HCT116 (cell line): ENCODE results near the gene CARS1. TPM values are rescaled to one million over a fixed set of nuclear protein-coding genes. Genes with fewer than 3 reads are reported as not detected.

Experiments used
- ATAC-seq: fragments of 200-7000 bp; cut with Tn5 transposase; 2 replicates; pipeline ENCODE4 v1.9.1; 2020; ENCODE audit warnings: mild to moderate bottlenecking, moderate library complexity
- BruUV-seq: library from RNA; stranded (reverse); fragments of 400-500 nt; replicated peaks from 2 replicates; lab custom pipeline; 2021; lab: Mats Ljungman, UMichigan
- CTCF ChIA-PET: fragments of 300-600 bp; sonication (Branson Sonifier 250); formaldehyde crosslinking; loops from one replicate; lab custom pipeline; 2021; ENCODE audit warnings: antibody characterized with exemption; lab: Charles Lee
- POLR2A ChIA-PET: fragments of 300-600, 350-600 bp; sonication (Branson Sonifier 250); formaldehyde crosslinking; loops from one replicate; lab custom pipeline; 2021; ENCODE audit warnings: antibody characterized with exemption; lab: Charles Lee
- RAD21 ChIA-PET, 2 experiments: fragments of 300-600 bp; sonication (Branson Sonifier 250); formaldehyde crosslinking; loops; one replicate each; lab custom pipeline; 2023; ENCODE audit warnings: low total read pairs in 2 of 2; ENCODE audit not compliant: uncharacterized antibody in 2 of 2, unreplicated experiment in 2 of 2, low non-redundant PET in 1 of 2; lab: Charles Lee
- DNase-seq: peaks from one replicate; pipeline ENCODE4 v3.0.0-alpha.2; 2010; ENCODE audit warnings: low read depth, low spot score
- H2AFZ ChIP-seq: fragments of 200-600 bp; shearing (Covaris generic), sonication (generic); 2 replicates; pipeline ENCODE4 v1.6.1; 2017; ENCODE audit warnings: low read depth, mixed run types, mixed read lengths, antibody characterized with exemption, low read length; ENCODE audit not compliant: poor library complexity, severe bottlenecking
- H3K27ac ChIP-seq: 2 replicates; pipeline ENCODE4 v1.5.1; 2012; ENCODE audit warnings: low read depth, low read length
- H3K27me3 ChIP-seq: fragments of 200-600 bp; sonication (generic); 2 replicates; pipeline ENCODE4 v1.6.1; 2016; ENCODE audit warnings: mixed run types, low read length, mixed read lengths; ENCODE audit not compliant: insufficient read depth
- H3K36me3 ChIP-seq, 2 experiments: fragments of 200-500 bp in 1 of 2; fragments of 200-600 bp in 1 of 2; sonication (Bioruptor generic) in 1 of 2; sonication (generic) in 1 of 2; 2 replicates each; pipeline versions ENCODE4 v1.5.1 to v1.6.1; 2014 to 2016; ENCODE audit warnings: low read length in 2 of 2, inconsistent platforms in 1 of 2, mixed read lengths in 1 of 2, mixed run types in 1 of 2; ENCODE audit not compliant: insufficient read depth in 2 of 2, control insufficient read depth in 1 of 2
- H3K4me1 ChIP-seq, 2 experiments: fragments of 200-600 bp in 1 of 2; sonication (generic) in 1 of 2; 2 replicates each; pipeline versions ENCODE4 v1.5.1 to v1.6.1; 2012 to 2017; ENCODE audit warnings: low read length in 2 of 2, inconsistent platforms in 1 of 2, mild to moderate bottlenecking in 1 of 2, mixed read lengths in 1 of 2, mixed run types in 1 of 2, moderate library complexity in 1 of 2; ENCODE audit not compliant: insufficient read depth in 2 of 2, control insufficient read depth in 1 of 2
- H3K4me2 ChIP-seq: fragments of 200-600 bp; sonication (generic); 2 replicates; pipeline ENCODE4 v1.6.1; 2017; ENCODE audit warnings: mixed run types, low read length, mixed read lengths
- H3K4me3 ChIP-seq, 2 experiments: fragments of 200-600 bp in 1 of 2; sonication (generic) in 1 of 2; replicated peaks in 1 of 2; 2 replicates each; pipeline ENCODE4 v1.5.1; 2011 to 2016; ENCODE audit warnings: low read length in 2 of 2, control low read depth in 1 of 2, low read depth in 1 of 2, mild to moderate bottlenecking in 1 of 2, mixed read lengths in 1 of 2, mixed run types in 1 of 2
- H3K79me2 ChIP-seq: fragments of 200-600 bp; sonication (generic); 2 replicates; pipeline ENCODE4 v1.6.1; 2017; ENCODE audit warnings: mild to moderate bottlenecking, mixed run types, low read length, moderate library complexity, mixed read lengths; ENCODE audit not compliant: insufficient read depth
- H3K9ac ChIP-seq: fragments of 200-600 bp; sonication (generic); 2 replicates; pipeline ENCODE4 v1.6.1; 2016; ENCODE audit warnings: low read length, mixed read lengths
- H3K9me2 ChIP-seq: fragments of 200-600 bp; sonication (generic), shearing (Covaris generic); 2 replicates; pipeline ENCODE4 v1.6.1; 2017; ENCODE audit warnings: mixed run types, mild to moderate bottlenecking, moderate library complexity; ENCODE audit not compliant: insufficient read depth
- H3K9me3 ChIP-seq, 2 experiments: fragments of 200-500 bp in 1 of 2; fragments of 200-600 bp in 1 of 2; sonication (Bioruptor generic) in 1 of 2; sonication (generic) in 1 of 2; 2 replicates each; pipeline ENCODE4 v1.6.1; 2014 to 2017; ENCODE audit warnings: low read length in 2 of 2, mixed read lengths in 2 of 2, inconsistent platforms in 1 of 2, low read depth in 1 of 2, mild to moderate bottlenecking in 1 of 2, mixed run types in 1 of 2, moderate library complexity in 1 of 2; ENCODE audit not compliant: control insufficient read depth in 1 of 2, insufficient read depth in 1 of 2
- H4K20me1 ChIP-seq: fragments of 200-600 bp; sonication (generic), shearing (Covaris generic); 2 replicates; pipeline ENCODE4 v1.6.1; 2017; ENCODE audit warnings: mixed run types, mild to moderate bottlenecking, moderate library complexity; ENCODE audit not compliant: insufficient read depth
- CBX3 ChIP-seq: IDR thresholded peaks from 2 replicates; pipeline ENCODE4 v1.6.1; 2012; ENCODE audit warnings: low read depth
- CTCF ChIP-seq, 3 experiments: fragments of 200-600 bp in 1 of 3; sonication (generic) in 1 of 3; IDR thresholded peaks in 2 of 3; conservative IDR thresholded peaks in 1 of 3; 2 replicates each; pipeline ENCODE4 v1.5.1; 2012 to 2017; ENCODE audit warnings: low read depth in 2 of 3, low read length in 2 of 3, antibody characterized with exemption in 1 of 3, borderline replicate concordance in 1 of 3, control low read depth in 1 of 3, mild to moderate bottlenecking in 1 of 3, mixed read lengths in 1 of 3, mixed run types in 1 of 3, moderate library complexity in 1 of 3; ENCODE audit not compliant: insufficient read depth in 1 of 3
- EGR1 ChIP-seq: IDR thresholded peaks from 2 replicates; pipeline ENCODE4 v1.6.1; 2012; ENCODE audit warnings: low read depth
- EZH2phosphoT487 ChIP-seq: fragments of 200-600 bp; IDR thresholded peaks from 2 replicates; pipeline ENCODE4 v1.6.1; 2018; ENCODE audit warnings: antibody characterized with exemption, borderline replicate concordance
- FOSL1 ChIP-seq: IDR thresholded peaks from 2 replicates; pipeline ENCODE4 v1.6.1; 2012; ENCODE audit warnings: low read depth
- POLR2AphosphoS5 ChIP-seq: IDR thresholded peaks from 2 replicates; pipeline ENCODE4 v1.6.1; 2011; ENCODE audit warnings: mild to moderate bottlenecking, low read depth, low read length, moderate library complexity
- RAD21 ChIP-seq: IDR thresholded peaks from 2 replicates; pipeline ENCODE4 v1.6.1; 2012; ENCODE audit warnings: low read depth, mild to moderate bottlenecking
- SIN3A ChIP-seq: IDR thresholded peaks from 2 replicates; pipeline ENCODE4 v1.6.1; 2012; ENCODE audit warnings: low read depth
- SRF ChIP-seq: IDR thresholded peaks from 2 replicates; pipeline ENCODE4 v1.6.1; 2012; ENCODE audit warnings: low read depth
- YY1 ChIP-seq: IDR thresholded peaks from 2 replicates; pipeline ENCODE4 v1.6.1; 2011; ENCODE audit warnings: low read length, low read depth, moderate library complexity, mild to moderate bottlenecking; ENCODE audit not compliant: insufficient replicate concordance; ENCODE audit errors: extremely low read depth
- ZFX ChIP-seq: fragments of 450-650 bp; IDR thresholded peaks from 2 replicates; pipeline ENCODE4 v1.6.1; 2017
- intact Hi-C: fragments of 100-400 bp; cut with micrococcal nuclease; formaldehyde crosslinking; loops from 2 replicates; pipeline ENCODE4 v1.10.0; 2022
- total RNA-seq: library from RNA; stranded (reverse); gene quantifications from one replicate; pipeline ENCODE4 v1.2.1, GENCODE V29; 2021; ENCODE audit not compliant: unreplicated experiment

Gene CARS1
- total RNA-seq, 1 experiment from 2014 or later, result 124 TPM

GRCh38 chr11:3091846-3092602, 34.8 kb upstream of the CARS1 start:
- H3K4me2 ChIP-seq, result peak overlapping the region; percentile 15; the same call in 1 of the 2 replicates
- BruUV-seq, result no TSS peak
- ChIA-PET CTCF (interaction anchor here (0.7 to 2.1 kb wide), 19 partner anchors 14 to 559 kb away, joined by 3 to 12 read pairs (median 4); partner anchors contain the start of genes CARS1 and PHLDA2), RAD21 (interaction anchor here (0.7 to 1.5 kb wide), 4 partner anchors 54 to 199 kb away, joined by 3 to 14 read pairs (median 4); partner anchors contain the start of gene PHLDA2 (in 1 of the 2)), POLR2A (interaction anchor here (1.4 kb wide), 1 partner anchor 163 kb away, joined by 7 read pairs; the partner anchor contains the start of gene PHLDA2)
- no peaks in the 10 kb centered on the region for H4K20me1 ChIP-seq
- no peaks in the 10 kb centered on the region for H3K9me2 ChIP-seq
- intact Hi-C loops, result loop anchor here (1.0 to 2.0 kb wide), 4 partner anchors 55 to 559 kb away; no protein-coding TSS in a partner anchor
- H3K4me3 ChIP-seq, result no peak overlapping the region
- peak overlapping the region; percentile 36; the same call in 1 of the 2 replicates for H3K27ac ChIP-seq
- peaks cover 2 to 22% of the 10 kb centered on the region in 2 experiments for H3K4me1 ChIP-seq
- no peaks in the 10 kb centered on the region for H3K79me2 ChIP-seq
- peak; percentile 96 for TF ChIP-seq RAD21
- no peak for TF ChIP-seq FOSL1
- no peak for TF ChIP-seq YY1
- TF ChIP-seq SRF, result no peak
- no peak for TF ChIP-seq ZFX
- peak; percentile 69 for TF ChIP-seq EGR1
- TF ChIP-seq POLR2AphosphoS5, result peak; percentile 47
- no peak for TF ChIP-seq SIN3A
- no peak for TF ChIP-seq CBX3
- TF ChIP-seq EZH2phosphoT487, result no peak
- TF ChIP-seq CTCF (IDR thresholded peaks at IDR 0.05 in 2 of 3, conservative IDR thresholded peaks at IDR 0.05 in 1 of 3; ENCODE audit: borderline replicate concordance in 1 of 3, insufficient read depth in 1 of 3, low read depth in 2 of 3, low read length in 2 of 3), result peak; percentile 98 to 99 (median 98)
- no peaks in the 10 kb centered on the region for H3K27me3 ChIP-seq
- peak; percentile 67 for DNase-seq
- H2AFZ ChIP-seq, result no peak overlapping the region
- peak; percentile 94 for ATAC-seq
- H3K9ac ChIP-seq, result no peak overlapping the region
- no peaks in the 10 kb centered on the region for H3K9me3 ChIP-seq
- H3K36me3 ChIP-seq, result no peaks in the 10 kb centered on the region
